Brain microvascular endothelial cell (primary cell): ENCODE data around the gene FSTL4.

Experiments
- DNase-seq: peaks from one replicate; pipeline ENCODE4 v3.0.0-alpha.2; 2020
- H3K27ac ChIP-seq: fragments of 250-450 bp; sonication (Bioruptor Pico); 2 replicates; pipeline ENCODE4 v1.5.1; 2020; ENCODE audit warnings: mild to moderate bottlenecking, moderate library complexity
- H3K27me3 ChIP-seq: fragments of 250-450 bp; sonication (Bioruptor Pico); replicated peaks from 2 replicates; pipeline ENCODE4 v1.5.1; 2020; ENCODE audit warnings: mild to moderate bottlenecking
- H3K36me3 ChIP-seq: fragments of 250-450 bp; sonication (Bioruptor Pico); replicated peaks from 2 replicates; pipeline ENCODE4 v1.5.1; 2020; ENCODE audit warnings: mild to moderate bottlenecking
- H3K4me3 ChIP-seq: 2 replicates; pipeline ENCODE4 v1.5.1; 2011; ENCODE audit warnings: low read depth, mild to moderate bottlenecking, control low read depth, low read length, moderate library complexity
- in situ Hi-C: cut with HindIII; loops from 2 replicates; pipeline ENCODE4 v1.10.0; 2017; ENCODE audit warnings: low sequenced_read_pairs, low pct_ligation_motif_present
- TF ChIP-seq, protein P1 (sequence below): IDR thresholded peaks from 2 replicates; pipeline ENCODE4 v1.5.1; 2011; ENCODE audit warnings: low read depth, mild to moderate bottlenecking, moderate library complexity, low read length, control low read depth, inconsistent platforms; ENCODE audit errors: missing control alignments

Gene FSTL4

DNA sequence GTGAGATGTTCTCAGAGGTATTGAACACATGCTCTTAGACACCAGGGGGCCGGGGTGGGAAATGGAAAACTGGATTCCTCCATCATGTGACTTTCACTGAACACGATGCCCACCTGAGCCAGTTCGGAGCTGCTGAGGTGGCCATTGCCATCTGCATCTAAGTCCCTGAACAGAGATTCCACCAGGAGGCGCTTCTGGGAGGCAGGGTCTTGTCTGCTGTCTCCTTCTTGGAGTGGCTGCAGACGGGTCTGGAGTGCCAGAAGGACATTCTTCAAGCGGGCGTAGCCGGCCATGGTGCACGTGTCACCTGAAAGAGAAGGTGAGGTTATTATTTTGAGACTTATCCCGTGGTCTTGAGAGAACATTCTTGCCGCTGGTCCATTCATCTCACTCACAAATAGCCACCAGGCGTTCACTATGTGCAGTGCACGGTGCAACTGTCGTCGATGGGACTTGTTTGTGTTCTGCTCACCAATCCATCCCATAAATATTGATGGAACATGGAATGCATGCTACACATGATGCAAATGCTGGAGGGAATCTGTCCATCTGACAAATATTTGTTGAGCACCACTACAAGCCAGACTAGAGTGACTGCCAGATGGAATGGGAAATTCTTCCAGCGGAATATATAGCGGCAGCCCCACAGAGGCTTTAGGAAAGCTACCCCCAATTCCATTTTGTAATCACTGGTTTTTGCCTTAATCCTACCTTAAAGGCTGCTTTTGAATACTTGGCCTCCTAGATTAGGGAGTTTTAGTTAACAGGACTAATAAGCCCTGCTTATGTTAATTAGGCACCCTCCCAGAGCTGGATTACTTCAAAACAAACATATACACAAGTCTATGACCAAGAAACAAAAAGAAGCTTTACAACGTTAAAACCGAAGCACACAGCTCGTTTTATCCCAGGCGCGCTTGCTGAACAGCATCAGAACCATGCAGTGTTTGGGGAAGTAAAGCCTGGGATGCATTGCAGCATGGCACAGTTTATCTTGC is 295.7 kb downstream of the FSTL4 start:
- no peak overlapping the region for H3K27ac ChIP-seq
- no peaks in the 10 kb centered on the region for H3K36me3 ChIP-seq
- no peak overlapping the region for H3K4me3 ChIP-seq
- peaks cover 2% of the 10 kb centered on the region for H3K27me3 ChIP-seq
- in situ Hi-C loops, result no loop called here
- DNase-seq, result no peak
- TF ChIP-seq, protein P1, sequence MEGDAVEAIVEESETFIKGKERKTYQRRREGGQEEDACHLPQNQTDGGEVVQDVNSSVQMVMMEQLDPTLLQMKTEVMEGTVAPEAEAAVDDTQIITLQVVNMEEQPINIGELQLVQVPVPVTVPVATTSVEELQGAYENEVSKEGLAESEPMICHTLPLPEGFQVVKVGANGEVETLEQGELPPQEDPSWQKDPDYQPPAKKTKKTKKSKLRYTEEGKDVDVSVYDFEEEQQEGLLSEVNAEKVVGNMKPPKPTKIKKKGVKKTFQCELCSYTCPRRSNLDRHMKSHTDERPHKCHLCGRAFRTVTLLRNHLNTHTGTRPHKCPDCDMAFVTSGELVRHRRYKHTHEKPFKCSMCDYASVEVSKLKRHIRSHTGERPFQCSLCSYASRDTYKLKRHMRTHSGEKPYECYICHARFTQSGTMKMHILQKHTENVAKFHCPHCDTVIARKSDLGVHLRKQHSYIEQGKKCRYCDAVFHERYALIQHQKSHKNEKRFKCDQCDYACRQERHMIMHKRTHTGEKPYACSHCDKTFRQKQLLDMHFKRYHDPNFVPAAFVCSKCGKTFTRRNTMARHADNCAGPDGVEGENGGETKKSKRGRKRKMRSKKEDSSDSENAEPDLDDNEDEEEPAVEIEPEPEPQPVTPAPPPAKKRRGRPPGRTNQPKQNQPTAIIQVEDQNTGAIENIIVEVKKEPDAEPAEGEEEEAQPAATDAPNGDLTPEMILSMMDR, result peak; percentile 51

DNA sequence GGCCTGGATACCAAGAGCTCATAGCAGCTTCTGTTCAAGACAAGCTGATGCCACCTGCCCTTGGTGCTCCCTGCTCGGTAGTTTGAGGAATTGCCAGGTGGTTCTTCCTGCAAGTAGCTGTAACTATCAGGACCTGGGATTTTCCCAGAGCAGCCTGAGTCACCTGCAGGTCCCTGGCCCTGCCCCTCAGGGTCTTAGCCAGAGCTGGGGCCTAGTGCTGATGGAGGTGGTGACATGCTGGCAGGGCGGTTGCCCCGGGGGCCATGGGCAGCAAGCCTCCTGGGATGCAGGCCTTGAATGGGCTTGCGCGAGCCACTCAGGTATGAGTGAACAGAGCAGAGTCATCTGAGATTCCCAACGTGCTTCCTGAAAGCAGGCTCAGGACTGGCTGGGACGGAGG is 298.3 kb downstream of the FSTL4 start:
- Histone ChIP-seq H3K36me3 (no peaks in the 10 kb centered on the region), H3K27ac (no peak overlapping the region), H3K4me3 (no peak overlapping the region), H3K27me3 (peaks cover 2% of the 10 kb centered on the region)
- in situ Hi-C loops, result no loop called here
- TF ChIP-seq, protein P1, result no peak
- DNase-seq, result no peak

DNA sequence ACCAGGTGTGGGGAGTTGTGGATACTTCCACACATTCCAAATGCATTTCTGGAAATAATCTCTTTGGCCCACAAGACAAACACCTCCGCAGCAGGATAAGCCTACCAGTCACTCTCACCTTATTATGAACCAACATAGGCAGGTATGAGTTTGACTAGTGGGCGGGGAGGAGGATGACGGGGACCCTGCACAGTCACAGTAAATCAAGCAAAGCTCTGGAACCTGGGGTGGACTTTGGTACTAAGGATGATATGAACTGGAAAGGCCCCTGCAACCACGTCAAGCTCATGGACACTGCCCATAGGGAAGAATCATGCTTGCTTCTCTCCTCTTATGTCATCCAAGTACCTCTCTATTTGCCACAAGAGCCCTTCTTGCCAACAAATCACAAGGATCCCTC is 301.2 kb downstream of the FSTL4 start:
- H3K27ac ChIP-seq, result no peak overlapping the region
- no peaks in the 10 kb centered on the region for H3K36me3 ChIP-seq
- H3K4me3 ChIP-seq, result no peak overlapping the region
- TF ChIP-seq, protein P1, result no peak
- in situ Hi-C loops, result no loop called here
- H3K27me3 ChIP-seq, result no peaks in the 10 kb centered on the region
- DNase-seq, result no peak

DNA sequence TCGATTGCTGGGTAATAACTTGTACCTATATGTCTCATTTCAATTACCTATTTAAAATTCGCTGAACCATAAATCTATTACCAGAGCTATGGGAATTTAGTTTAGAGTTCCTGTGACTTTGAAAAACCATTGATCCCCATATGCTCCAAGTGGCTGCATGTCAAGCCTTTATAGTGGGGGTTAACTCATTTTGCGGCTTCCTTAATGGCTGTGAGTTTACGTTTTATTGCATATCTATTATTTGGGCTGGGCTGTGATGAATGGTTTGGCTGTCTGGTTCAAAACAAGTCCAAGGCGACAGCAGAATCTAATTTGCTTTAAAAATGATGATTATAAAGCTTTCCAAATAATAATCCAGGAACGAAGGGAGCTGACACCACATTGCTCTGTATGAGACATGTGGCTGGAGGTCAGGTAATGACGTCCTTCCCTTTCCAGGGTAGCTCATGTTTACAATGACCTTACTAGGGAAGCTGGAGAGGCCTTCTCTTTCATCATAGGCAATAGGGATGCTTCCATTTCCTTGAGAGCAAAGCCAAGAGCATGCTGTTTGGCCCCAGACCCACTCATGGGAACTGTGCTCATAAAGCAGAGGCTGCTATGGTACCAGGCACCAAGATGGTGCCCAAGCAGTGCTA is 302.2 kb downstream of the FSTL4 start:
- Histone ChIP-seq H3K27ac (no peak overlapping the region), H3K36me3 (no peaks in the 10 kb centered on the region), H3K4me3 (no peak overlapping the region), H3K27me3 (no peaks in the 10 kb centered on the region)
- in situ Hi-C loops, result no loop called here
- DNase-seq, result no peak
- TF ChIP-seq, protein P1, result no peak

DNA sequence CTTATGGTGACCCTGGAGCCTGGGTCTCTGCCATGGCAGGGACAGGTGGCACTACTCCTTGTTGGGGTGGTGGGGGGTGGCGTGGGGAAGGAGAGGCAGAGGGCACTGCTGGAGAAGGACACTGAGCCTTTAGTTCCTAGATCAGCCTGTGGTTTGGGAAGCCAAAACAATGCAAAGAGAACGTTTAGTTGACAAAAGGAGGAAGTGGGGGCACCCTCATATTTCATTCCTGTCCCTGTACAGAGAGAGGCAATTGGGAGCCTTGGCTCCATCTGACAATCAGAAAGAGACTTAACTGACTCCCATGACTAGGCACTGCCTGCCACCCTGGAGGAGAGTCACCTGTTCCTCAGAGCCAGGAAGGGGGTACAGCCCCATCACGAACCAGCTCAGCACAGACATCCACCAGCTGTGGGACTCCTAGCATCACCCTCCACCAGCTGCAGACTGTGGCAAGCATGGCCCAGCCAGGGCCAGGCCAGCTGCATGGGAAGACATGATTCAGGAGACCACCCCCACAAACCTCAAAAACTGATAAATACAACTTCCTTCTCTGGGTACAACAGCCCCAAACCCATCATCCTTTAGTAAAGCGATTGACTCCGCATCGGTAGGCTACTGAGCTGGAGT is 303.1 kb downstream of the FSTL4 start:
- DNase-seq, result no peak
- TF ChIP-seq, protein P1, result no peak
- Histone ChIP-seq H3K4me3 (no peak overlapping the region), H3K27ac (no peak overlapping the region), H3K36me3 (no peaks in the 10 kb centered on the region), H3K27me3 (no peaks in the 10 kb centered on the region)
- in situ Hi-C loops, result no loop called here
